Activated naive CD4-positive, alpha-beta T cell treated with Interleukin-2 at 50 U/mL for 16 hours (primary cell): ENCODE measurements around the gene SLC6A12.
"Not testable (repeated sequence)": the region's sequence is repeated elsewhere in the genome, so short reads cannot be mapped to it uniquely, and the experiment has no call there.

ENCODE experiments used
- DNase-seq: peaks from one replicate; pipeline ENCODE4 v3.0.0-alpha.2; 2020

The SLC6A12 gene

DNA sequence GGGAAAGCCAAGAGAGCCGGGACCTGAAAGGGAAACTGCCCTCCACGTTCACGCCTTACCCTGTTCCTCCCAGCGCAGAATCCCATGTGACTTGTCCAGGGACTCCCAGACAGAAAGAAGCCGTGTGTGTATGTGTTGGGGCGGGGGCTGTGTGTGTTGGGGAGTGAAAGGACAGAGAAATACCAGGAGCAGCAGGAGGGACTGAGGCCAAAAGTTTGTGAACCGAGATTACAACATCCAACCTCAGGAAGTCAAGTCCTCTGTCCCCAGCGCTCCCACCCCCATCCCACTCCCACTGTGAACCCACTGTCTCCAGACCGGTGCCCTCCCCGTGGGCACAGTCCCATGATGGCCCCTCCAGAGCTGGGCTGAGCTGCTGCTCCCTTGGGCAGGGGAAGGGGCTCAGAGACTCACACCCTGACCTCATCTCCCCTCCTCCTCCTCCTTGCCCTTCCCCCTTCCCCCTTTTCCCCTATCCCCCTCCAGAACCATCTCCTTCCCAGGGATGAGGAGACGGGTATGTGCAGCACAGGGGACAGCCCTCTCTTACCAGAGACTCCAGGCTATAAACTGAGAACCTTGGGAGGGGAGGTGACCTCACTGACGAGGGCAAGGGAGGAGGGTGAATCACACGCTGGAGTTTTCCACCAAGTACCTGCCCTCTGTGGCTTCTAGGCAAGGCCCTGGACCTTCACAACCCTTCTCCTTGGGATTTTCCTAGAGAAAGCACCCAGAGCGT, at the start of gene SLC6A12:
TSS of gene SLC6A12 (minus strand) at position 155 of the 739 bp plus-strand sequence. CDS start 4,171 bp downstream, outside the sequence.
- no peak for DNase-seq

DNA sequence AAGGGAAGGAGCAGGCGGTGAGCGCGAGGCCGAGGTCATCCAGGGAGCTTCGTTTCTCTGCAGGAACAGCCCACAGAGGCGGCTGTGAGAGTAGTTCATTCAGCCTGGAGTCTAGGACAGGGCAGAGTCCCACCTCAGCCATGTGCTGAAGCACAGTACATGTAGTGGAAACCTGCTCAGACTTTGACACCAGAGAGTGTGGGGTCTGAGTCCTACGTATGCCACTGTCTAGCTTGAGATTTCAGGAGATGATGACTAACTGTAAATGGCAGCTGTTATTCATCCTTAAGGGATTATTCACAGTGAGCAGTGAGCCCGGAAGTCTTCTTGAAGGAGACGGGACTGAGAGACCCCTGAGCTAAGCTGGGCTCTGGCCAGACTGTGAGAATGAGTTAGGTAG, 49.6 kb upstream of the SLC6A12 start:
- no peak for DNase-seq

DNA sequence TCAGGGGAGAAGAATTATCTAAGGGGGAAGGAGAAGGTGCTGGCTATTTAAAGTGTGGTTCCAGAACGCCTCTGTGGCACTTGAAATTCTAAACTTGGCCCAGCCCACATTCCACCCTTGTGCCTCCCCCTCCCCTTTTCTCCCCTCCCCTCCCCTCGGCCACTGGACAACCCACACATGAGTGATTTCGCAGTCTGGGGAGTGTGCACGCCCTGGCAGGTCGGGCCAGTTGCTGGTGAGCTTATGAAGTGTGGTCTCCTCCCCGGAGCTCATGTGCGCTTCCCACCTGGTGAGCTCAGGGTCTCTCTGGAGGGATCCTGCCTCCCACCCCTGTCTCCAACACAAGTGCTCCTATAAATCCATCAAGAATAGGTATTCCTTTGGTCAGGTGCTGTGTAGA, 48.9 kb upstream of the SLC6A12 start, which contains the start of gene SLC6A13:
TSS of gene SLC6A13 (minus strand) at position 20 of the 400 bp plus-strand sequence. CDS start 2,784 bp downstream, outside the sequence.
- DNase-seq: no peak

DNA sequence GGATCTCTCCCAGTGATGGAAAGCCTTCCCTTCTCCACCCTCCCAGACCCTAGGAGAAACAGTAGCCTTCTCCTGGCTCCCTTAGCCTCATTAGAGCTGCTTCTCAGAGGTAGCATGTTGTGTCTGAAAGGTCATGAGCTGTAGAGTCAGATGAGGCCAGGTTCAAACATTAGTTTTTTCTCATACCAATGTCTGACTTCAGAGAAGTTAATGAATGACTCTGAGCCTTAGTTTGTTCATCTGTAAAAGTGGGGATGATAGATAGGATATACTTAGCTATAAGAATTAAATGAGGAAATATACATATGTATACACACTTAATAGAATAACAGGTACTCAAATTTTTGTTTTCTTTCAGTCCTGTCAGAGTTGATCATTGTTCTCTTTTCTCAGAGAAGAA, 48.2 kb upstream of the SLC6A12 start:
- no peak for DNase-seq

DNA sequence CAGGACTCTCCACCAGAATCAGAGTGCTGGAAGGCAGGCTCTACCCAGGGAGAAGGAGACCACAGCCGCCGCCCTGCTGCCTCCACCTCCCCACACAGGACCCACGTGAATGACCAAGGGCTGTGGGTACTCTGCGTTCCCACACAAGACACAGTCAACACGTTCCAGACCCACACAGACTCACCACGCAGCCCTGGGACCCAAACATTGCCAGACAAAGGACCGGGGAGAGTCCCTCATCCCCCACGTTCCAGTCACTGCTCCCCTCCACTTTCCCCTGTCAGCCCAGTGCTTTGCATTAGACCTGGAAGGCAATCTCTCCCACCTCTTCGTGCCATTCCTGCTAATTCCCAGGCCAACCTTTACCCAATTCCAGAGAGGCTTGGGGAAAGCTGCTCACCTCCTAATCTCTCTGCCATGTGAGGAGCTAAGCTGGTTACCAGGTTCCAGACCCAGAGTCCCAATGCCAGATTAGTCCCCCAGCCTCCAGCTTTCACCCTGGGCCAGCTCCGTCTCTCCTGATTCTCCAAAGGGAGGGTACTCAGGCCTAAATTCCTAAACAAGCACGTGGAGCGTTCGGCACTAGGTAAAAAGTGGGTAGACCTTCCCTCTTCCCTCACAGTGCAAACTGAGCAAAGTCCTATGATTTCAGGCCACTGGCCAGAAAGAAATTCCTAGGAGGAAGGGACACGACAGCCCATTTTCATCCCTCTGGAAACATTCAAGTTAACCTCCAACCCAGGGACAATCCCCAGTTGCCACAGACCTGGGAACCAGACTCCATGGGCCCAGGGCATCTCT, 43.8 kb upstream of the SLC6A12 start:
- no peak for DNase-seq

GRCh38 chr12:256958-257357, 43.0 kb upstream of the SLC6A12 start:
- no peak for DNase-seq

- no peak for DNase-seq
Measured at GRCh38 chr12:256225-256624, 42.3 kb upstream of the SLC6A12 start.

DNA sequence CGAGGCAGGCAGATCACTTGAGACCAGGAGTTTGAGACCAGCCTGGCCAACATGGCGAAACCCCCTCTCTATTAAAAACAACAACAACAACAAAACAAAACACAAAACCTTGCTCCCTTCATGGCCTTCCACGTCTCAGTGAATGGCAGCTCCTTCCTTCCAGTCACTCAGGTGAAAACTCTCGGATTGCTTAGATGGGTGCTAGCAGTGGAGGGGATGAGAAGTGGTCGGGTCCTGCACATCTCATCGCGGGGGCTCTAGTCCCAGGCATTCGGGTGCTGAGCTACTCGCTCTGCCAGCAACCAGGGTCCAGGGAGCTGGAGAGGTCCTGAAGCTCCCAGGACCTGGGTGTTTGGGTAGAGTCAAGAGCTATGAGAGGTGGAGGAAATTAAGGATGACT, 41.0 kb upstream of the SLC6A12 start:
- DNase-seq: no peak

DNA sequence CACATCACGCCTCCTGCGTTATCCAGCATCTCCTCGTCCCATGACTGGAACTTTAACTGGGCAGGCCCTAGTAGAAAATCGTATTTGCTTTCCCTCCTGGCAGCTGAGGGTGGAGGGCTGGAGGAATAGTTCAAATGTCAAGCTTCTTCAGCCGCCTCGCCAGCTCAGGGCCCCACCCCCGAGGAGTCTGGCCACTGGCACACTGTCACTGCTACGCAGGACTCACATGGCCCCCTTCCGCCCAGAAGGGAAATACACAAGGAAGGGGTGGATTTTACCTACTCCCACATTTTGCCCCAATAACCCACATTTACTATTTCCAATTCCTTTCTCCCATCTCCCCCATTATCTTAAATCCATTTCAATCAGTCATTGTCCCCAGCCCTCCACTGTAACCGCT, 40.1 kb upstream of the SLC6A12 start:
- no peak for DNase-seq

GRCh38 chr12:253116-253831, 39.3 kb upstream of the SLC6A12 start:
- no peak for DNase-seq

- DNase-seq: no peak
Measured at GRCh38 chr12:252636-253035, 38.7 kb upstream of the SLC6A12 start.

GRCh38 chr12:247271-247670, 33.3 kb upstream of the SLC6A12 start:
- DNase-seq: no peak

DNA sequence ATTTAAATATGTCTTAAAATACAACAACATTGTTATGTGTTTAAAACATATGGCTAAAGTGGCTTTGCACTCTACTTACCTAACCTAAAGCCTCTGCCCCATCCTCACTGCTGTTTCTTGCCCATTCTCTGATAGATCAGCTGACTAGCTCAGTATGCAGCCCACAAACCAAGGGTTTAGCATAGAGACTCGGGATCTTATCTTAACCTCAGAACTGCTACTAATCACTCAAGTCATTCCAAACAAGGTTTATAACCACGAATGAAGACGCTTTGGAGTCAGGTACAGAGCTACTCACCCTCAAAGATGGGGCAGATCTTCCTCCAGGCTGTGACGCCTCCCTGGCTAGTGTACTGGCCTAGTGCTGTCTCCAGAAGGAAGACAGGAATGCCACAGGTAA, 29.4 kb upstream of the SLC6A12 start:
- no peak for DNase-seq

- no peak for DNase-seq
Measured at GRCh38 chr12:242496-242895, 28.5 kb upstream of the SLC6A12 start.

- no peak for DNase-seq
Measured at GRCh38 chr12:241266-241665, 27.3 kb upstream of the SLC6A12 start.

DNA sequence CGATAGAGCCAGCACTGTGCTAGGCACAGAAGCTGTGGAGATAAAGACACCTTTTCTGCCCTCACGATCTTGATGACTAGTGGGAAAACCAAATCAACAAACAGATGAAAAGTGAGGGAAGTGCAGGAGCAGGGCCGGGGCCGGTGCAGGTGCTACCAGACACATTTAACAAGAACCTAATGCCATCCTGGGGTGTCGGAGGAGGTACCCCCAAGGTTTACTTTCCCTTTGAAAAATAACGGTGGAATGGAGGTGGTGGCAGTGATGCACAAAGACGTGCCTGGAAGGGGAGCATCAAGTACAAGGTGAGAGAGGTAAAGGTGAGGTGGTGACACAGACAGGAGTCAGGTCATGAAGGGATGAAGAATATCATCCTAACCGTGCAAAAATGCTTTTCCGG, 26.6 kb upstream of the SLC6A12 start:
- no peak for DNase-seq

DNA sequence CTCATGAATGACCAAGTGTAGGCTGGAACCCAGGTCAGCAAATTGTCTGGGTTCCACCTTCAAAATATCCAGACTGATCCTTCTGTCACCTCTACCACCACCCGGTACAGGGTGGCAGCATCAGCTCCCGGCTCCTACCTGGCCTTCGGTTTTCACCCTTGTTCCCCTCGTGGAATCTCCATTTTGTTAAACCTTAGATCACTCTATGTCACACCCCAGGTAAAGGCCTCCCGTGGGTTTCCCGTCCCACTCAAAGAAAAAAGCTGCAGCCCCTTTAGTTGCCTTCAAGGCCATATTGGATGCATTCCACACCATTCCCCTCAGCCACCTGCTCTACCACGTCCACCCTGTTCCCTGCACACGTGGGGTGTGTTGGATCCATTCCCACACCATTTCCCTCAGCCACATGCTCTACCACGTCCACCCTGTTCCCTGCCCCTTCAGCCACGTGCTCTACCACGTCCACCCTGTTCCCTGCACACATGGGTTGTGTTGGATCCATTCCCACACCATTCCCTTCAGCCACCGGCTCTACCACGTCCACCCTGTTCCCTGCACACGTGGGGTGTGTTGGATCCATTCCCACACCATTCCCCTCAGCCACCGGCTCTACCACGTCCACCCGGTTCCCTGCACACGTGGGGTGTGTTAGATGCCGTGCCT, 24.9 kb upstream of the SLC6A12 start:
- no peak for DNase-seq

DNA sequence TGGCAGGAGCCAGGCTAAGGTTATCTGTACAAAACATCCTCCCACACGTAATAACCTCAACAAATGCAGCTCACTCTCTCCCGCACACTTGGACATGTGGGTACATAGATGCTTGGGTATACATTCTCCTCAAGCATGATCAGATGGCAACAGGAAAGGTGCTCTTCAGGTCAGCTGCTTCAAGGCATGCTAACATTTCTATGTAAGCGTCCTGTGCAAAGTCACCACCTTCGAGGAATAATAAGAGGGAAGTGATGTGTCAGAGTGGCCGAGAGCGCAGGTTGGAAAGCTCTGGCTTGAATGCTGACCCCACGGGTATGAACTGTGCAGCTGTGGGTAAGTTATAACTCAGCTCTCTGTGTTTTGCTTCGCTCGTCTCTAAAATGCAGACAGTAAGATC, 24.2 kb upstream of the SLC6A12 start:
- no peak for DNase-seq

GRCh38 chr12:237026-237815, 23.3 kb upstream of the SLC6A12 start:
- no peak for DNase-seq

GRCh38 chr12:236445-236844, 22.5 kb upstream of the SLC6A12 start:
- DNase-seq: no peak

DNA sequence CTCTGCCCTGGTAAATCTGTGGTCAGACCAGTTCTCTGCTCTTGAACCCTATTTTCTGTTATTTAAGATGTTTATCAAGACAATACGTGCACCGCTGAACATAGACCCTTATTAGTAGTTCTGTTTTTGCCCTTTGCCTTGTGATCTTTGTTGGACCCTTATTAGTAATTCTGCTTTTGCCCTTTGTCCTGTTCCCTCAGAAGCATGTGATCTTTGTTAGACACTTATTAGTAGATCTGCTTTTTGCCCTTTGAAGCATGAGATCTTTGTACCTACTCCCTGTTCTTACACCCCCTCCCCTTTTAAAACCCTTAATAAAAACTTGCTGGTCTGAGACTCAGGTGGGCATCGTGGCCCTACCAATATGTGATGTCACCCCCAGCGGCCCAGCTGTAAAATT, 22.0 kb upstream of the SLC6A12 start:
- not testable (repeated sequence) for DNase-seq

DNA sequence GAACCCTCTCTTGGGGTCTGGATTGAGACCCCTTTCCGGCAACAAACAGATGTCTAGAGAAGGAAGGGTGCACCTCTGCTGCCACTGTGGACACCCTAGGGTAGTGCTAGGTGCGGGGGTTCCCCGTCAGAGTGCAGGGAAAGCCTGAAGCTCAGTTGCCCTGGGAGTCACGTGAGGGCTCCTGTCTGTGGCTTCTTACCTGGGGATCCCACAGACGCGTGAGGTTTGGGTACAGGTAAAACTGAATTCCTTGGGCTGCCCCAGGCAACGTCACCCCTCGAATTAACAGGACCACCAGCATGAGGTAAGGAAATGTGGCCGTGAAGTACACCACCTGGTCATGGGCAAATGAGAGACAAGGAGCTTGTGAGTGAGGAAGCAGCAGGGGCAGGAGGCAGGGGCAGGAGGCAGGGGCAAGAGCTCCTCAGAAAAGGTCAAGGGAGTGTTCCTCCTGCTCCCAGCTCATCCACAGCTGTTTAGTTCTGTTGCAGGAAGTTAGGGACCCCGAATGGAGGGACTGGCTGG, 21.0 kb upstream of the SLC6A12 start:
- no peak for DNase-seq
